Astrocyte of the spinal cord (primary cell): ENCODE results near the gene TEX54.

ENCODE experiments used
- DNase-seq: peaks from one replicate; pipeline ENCODE4 v3.0.0; 2011; ENCODE audit warnings: low read depth, low spot score
- H3K4me3 ChIP-seq: 2 replicates; pipeline ENCODE4 v1.5.1; 2011; ENCODE audit warnings: low read depth, mild to moderate bottlenecking, low read length, moderate library complexity
- in situ Hi-C: cut with HindIII; loops from 2 replicates; pipeline ENCODE4 v1.10.0; 2017; ENCODE audit warnings: low sequenced_read_pairs
- TF ChIP-seq, protein P1 (sequence below): IDR thresholded peaks from 2 replicates; pipeline ENCODE4 v1.5.1; 2012; ENCODE audit warnings: low read depth, mild to moderate bottlenecking, low read length, inconsistent platforms

The TEX54 gene

GRCh38 chr11:62823677-62824076 lies 9.0 kb downstream of the TEX54 start:
- DNase-seq, result no peak
- in situ Hi-C loops, result no loop called here
- no peak overlapping the region for H3K4me3 ChIP-seq
- TF ChIP-seq, protein P1, sequence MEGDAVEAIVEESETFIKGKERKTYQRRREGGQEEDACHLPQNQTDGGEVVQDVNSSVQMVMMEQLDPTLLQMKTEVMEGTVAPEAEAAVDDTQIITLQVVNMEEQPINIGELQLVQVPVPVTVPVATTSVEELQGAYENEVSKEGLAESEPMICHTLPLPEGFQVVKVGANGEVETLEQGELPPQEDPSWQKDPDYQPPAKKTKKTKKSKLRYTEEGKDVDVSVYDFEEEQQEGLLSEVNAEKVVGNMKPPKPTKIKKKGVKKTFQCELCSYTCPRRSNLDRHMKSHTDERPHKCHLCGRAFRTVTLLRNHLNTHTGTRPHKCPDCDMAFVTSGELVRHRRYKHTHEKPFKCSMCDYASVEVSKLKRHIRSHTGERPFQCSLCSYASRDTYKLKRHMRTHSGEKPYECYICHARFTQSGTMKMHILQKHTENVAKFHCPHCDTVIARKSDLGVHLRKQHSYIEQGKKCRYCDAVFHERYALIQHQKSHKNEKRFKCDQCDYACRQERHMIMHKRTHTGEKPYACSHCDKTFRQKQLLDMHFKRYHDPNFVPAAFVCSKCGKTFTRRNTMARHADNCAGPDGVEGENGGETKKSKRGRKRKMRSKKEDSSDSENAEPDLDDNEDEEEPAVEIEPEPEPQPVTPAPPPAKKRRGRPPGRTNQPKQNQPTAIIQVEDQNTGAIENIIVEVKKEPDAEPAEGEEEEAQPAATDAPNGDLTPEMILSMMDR, result no peak

DNA sequence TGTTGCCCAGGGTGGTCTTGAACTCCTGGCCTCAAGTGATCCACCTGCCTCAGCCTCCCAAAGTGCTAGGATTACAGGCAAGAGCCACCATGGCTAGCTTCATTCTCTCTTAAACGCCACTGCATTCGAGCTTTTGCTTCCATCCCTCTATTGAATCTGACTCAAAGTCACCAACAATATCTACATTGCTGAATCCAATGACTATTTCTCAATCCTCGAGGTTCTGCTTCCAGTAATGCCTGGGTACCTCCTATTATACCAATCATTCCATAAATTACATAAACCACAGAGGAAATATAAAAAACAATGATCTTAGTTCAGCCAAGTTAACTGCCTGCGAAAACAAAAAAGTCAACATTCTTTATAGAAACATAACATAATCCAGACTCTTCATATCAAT lies 15.5 kb downstream of the TEX54 start:
- no peak for DNase-seq
- H3K4me3 ChIP-seq, result no peak overlapping the region
- TF ChIP-seq, protein P1, result no peak
- in situ Hi-C loops, result no loop called here

DNA sequence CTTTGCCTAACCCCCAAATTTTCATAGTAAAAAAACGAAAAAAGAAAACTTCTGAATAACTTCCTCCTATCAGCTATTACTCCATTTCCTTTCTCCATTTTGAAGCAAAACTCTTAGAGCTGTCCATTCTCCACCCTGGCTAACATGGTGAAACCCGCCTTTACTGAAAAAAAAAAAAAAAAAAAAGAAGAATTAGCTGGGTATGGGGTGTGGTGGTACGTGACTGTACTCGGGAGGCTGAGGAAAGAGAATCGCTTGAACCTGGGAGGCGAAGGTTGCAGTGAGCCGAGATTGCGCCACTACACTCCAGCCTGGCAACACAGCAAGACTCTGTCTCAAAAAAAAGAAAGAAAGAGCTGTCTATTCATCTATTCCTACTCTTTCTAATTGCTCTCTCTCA lies 16.1 kb downstream of the TEX54 start:
- TF ChIP-seq, protein P1, result no peak
- in situ Hi-C loops, result no loop called here
- H3K4me3 ChIP-seq, result no peak overlapping the region
- no peak for DNase-seq

- H3K4me3 ChIP-seq, result no peak overlapping the region
- TF ChIP-seq, protein P1, result no peak
- no peak for DNase-seq
- in situ Hi-C loops, result no loop called here
Observed at GRCh38 chr11:62811659-62812058, 21.0 kb downstream of the TEX54 start.

DNA sequence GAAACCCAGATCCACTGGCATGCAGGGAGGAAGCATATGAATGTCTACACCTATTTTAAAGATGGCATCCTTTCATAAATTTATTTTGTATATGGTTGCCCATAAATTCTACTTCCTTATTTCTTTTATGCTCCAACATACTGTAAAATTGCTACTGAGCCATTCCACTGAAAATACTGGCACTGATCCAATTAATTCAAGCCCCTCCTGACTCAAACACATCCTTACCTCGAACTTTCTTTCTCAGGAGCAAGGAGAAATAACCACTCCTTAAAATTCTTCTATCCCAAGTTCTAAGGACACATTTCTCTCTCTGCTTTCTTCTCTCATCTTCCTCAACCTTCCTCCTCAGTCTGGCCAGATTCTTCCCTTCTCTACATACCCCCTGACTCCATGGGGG lies 21.9 kb downstream of the TEX54 start:
- DNase-seq, result no peak
- H3K4me3 ChIP-seq, result no peak overlapping the region
- TF ChIP-seq, protein P1, result no peak
- in situ Hi-C loops, result no loop called here

DNA sequence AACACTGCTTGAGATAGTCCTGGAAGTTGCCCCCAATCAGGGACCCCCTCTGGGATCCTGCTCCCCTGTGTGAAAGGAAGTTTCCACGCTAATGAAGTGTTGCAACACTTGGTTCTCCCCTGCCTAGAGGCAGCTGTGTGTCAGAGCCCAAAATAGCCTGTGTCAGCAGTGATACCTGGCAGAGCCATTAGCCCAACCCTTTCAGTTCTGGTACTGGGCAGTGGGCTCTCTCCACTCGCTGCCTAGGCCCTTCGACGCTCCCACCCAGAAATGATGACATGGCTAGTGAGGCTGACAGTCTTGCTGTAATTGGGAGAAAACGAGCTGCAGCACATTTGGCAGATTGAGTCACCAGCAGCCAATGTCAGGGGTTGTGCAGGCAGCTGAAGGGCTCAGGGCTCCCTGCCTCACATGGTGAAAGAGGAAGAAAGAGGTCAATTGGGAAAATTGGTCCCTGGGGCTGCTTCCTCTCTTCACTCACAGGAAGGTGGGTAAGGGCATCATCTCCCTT lies 26.0 kb downstream of the TEX54 start:
- H3K4me3 ChIP-seq, result no peak overlapping the region
- in situ Hi-C loops, result no loop called here
- DNase-seq, result peak; percentile 14
- TF ChIP-seq, protein P1, result no peak
